ENCODE data around the gene GATC. TPM values are rescaled to one million over a fixed set of nuclear protein-coding genes. Genes with fewer than 3 reads are reported as not detected.

Gene GATC
- polyA plus RNA-seq, 1 donor (not counting 4 experiments of a cell fraction or from before 2014, with no cell fraction given) = 22.4 TPM

GRCh38 chr12:120498870-120499515, 52.7 kb downstream of the GATC start:
- FAIRE-seq (no peak), DNase-seq (ENCODE audit: low read depth, low spot score) (no peak)
- TF ChIP-seq CTCF (optimal IDR thresholded peaks at IDR 0.05 in 1 of 3, IDR thresholded peaks at IDR 0.05 in 1 of 3, conservative IDR thresholded peaks at IDR 0.05 in 1 of 3; ENCODE audit: extremely low read depth in 1 of 3, insufficient read depth in 2 of 3, low read length in 3 of 3) = no peak
- no peak for TF ChIP-seq EZH2 (IDR thresholded peaks at IDR 0.05; ENCODE audit: low read length)
- dilution Hi-C loops (cut with MboI; ENCODE audit: extremely low pct_ligation_motif_present, low sequenced_read_pairs) = no loop called here
- Histone ChIP-seq H3K27ac (ENCODE audit: control insufficient read depth, insufficient read depth, low read length) (no peak overlapping the region), H3K4me2 (ENCODE audit: control insufficient read depth, extremely low read depth, insufficient read depth, low read depth, low read length) (no peak overlapping the region), H4K20me1 (ENCODE audit: control insufficient read depth, extremely low read depth, insufficient read depth, low read length) (peaks cover 19% of the 10 kb centered on the region), H3K9ac (ENCODE audit: control insufficient read depth, extremely low read depth, insufficient read depth, low read length) (no peak overlapping the region), H3K36me3 (ENCODE audit: control insufficient read depth in 2 of 2, extremely low read depth in 1 of 2, insufficient read depth in 2 of 2, low read length in 2 of 2) (peaks cover 5 to 16% of the 10 kb centered on the region in 2 experiments), H3K4me3 (ENCODE audit: control insufficient read depth in 2 of 3, extremely low read depth in 1 of 3, insufficient read depth in 2 of 3, low read depth in 1 of 3, low read length in 3 of 3) (no peak overlapping the region), H3K27me3 (ENCODE audit: control insufficient read depth, extremely low read depth, insufficient read depth, low read length) (no peaks in the 10 kb centered on the region), H2AFZ (ENCODE audit: control insufficient read depth, low read length) (no peak overlapping the region), H3K4me1 (ENCODE audit: control insufficient read depth, extremely low read depth, insufficient read depth, low read length) (peaks cover 12% of the 10 kb centered on the region), H3K79me2 (ENCODE audit: control insufficient read depth, insufficient read depth, low read length) (peaks cover 36% of the 10 kb centered on the region), H3K9me1 (ENCODE audit: control insufficient read depth, extremely low read depth, insufficient read depth, low read length) (no peaks in the 10 kb centered on the region), H3K9me3 (ENCODE audit: control insufficient read depth, low read depth, low read length) (no peaks in the 10 kb centered on the region)

- Histone ChIP-seq H3K4me2 (ENCODE audit: control insufficient read depth, extremely low read depth, insufficient read depth, low read depth, low read length) (no peak overlapping the region), H3K36me3 (ENCODE audit: control insufficient read depth in 2 of 2, extremely low read depth in 1 of 2, insufficient read depth in 2 of 2, low read length in 2 of 2) (peaks cover 5 to 16% of the 10 kb centered on the region in 2 experiments), H3K79me2 (ENCODE audit: control insufficient read depth, insufficient read depth, low read length) (peaks cover 25% of the 10 kb centered on the region), H4K20me1 (ENCODE audit: control insufficient read depth, extremely low read depth, insufficient read depth, low read length) (peaks cover 19% of the 10 kb centered on the region), H3K9me1 (ENCODE audit: control insufficient read depth, extremely low read depth, insufficient read depth, low read length) (peaks cover 2% of the 10 kb centered on the region), H3K27me3 (ENCODE audit: control insufficient read depth, extremely low read depth, insufficient read depth, low read length) (no peaks in the 10 kb centered on the region), H3K27ac (ENCODE audit: control insufficient read depth, insufficient read depth, low read length) (no peak overlapping the region), H3K9ac (ENCODE audit: control insufficient read depth, extremely low read depth, insufficient read depth, low read length) (no peak overlapping the region), H3K4me1 (ENCODE audit: control insufficient read depth, extremely low read depth, insufficient read depth, low read length) (peaks cover 6% of the 10 kb centered on the region), H3K4me3 (ENCODE audit: control insufficient read depth in 2 of 3, extremely low read depth in 1 of 3, insufficient read depth in 2 of 3, low read depth in 1 of 3, low read length in 3 of 3) (no peak overlapping the region), H2AFZ (ENCODE audit: control insufficient read depth, low read length) (no peak overlapping the region), H3K9me3 (ENCODE audit: control insufficient read depth, low read depth, low read length) (no peaks in the 10 kb centered on the region)
- FAIRE-seq = no peak
- TF ChIP-seq EZH2 (IDR thresholded peaks at IDR 0.05; ENCODE audit: low read length) (no peak), CTCF (optimal IDR thresholded peaks at IDR 0.05 in 1 of 3, IDR thresholded peaks at IDR 0.05 in 1 of 3, conservative IDR thresholded peaks at IDR 0.05 in 1 of 3; ENCODE audit: extremely low read depth in 1 of 3, insufficient read depth in 2 of 3, low read length in 3 of 3) (no peak)
- dilution Hi-C loops (cut with MboI; ENCODE audit: extremely low pct_ligation_motif_present, low sequenced_read_pairs) = no loop called here
- no peak for DNase-seq (ENCODE audit: low read depth, low spot score)
Measured at GRCh38 chr12:120500581-120500980, 54.3 kb downstream of the GATC start.

Data from keratinocyte (primary cell).